PC-9 (cell line): ENCODE measurements around the gene SPINK13. TPM values are rescaled to one million over a fixed set of nuclear protein-coding genes. Genes with fewer than 3 reads are reported as not detected.

Experiments used
- BruUV-seq: library from RNA; stranded (reverse); fragments of 400-500 nt; replicated peaks from 2 replicates; lab custom pipeline; 2021; lab: Mats Ljungman, UMichigan
- CTCF ChIA-PET: fragments of 300-600 bp; sonication (Branson Sonifier 250); formaldehyde crosslinking; loops from one replicate; lab custom pipeline; 2022; ENCODE audit warnings: antibody characterized with exemption; lab: Charles Lee
- POLR2A ChIA-PET: fragments of 300-600 bp; sonication (Branson Sonifier 250); formaldehyde crosslinking; loops from one replicate; lab custom pipeline; 2022; ENCODE audit warnings: antibody characterized with exemption; ENCODE audit not compliant: unreplicated experiment; lab: Charles Lee
- DNase-seq, 2 experiments: peaks; one replicate each; pipeline versions ENCODE4 v3.0.0 to v3.0.0-alpha.2; 2015 to 2022; ENCODE audit warnings: mixed read lengths in 1 of 2
- H2AFZ ChIP-seq: fragments of 200-600 bp; sonication (generic); 2 replicates; pipeline ENCODE4 v1.8.1; 2017; ENCODE audit warnings: antibody characterized with exemption
- H3F3A ChIP-seq: fragments of 200-600 bp; sonication (generic); 2 replicates; pipeline ENCODE4 v1.8.1; 2017; ENCODE audit warnings: antibody characterized with exemption, mild to moderate bottlenecking, low read depth; ENCODE audit not compliant: insufficient read depth
- H3K27ac ChIP-seq: fragments of 200-600 bp; sonication (generic); 2 replicates; pipeline ENCODE4 v1.6.1; 2016; ENCODE audit warnings: mixed run types
- H3K27me3 ChIP-seq: fragments of 200-600 bp; sonication (generic); 2 replicates; pipeline ENCODE4 v1.6.1; 2016; ENCODE audit warnings: low read depth, mixed run types; ENCODE audit not compliant: insufficient read depth
- H3K36me3 ChIP-seq: fragments of 200-600 bp; sonication (generic); 2 replicates; pipeline ENCODE4 v1.6.1; 2016; ENCODE audit warnings: low read depth, mixed run types
- H3K4me1 ChIP-seq: fragments of 200-600 bp; sonication (generic); replicated peaks from 2 replicates; pipeline ENCODE4 v1.6.1; 2016; ENCODE audit warnings: mixed run types; ENCODE audit not compliant: insufficient read depth
- H3K4me2 ChIP-seq: fragments of 200-600 bp; sonication (generic); 2 replicates; pipeline ENCODE4 v1.6.1; 2017; ENCODE audit warnings: mixed run types
- H3K4me3 ChIP-seq: fragments of 200-600 bp; sonication (generic); 2 replicates; pipeline ENCODE4 v1.6.1; 2016; ENCODE audit warnings: mixed run types
- H3K79me2 ChIP-seq: fragments of 200-600 bp; sonication (generic); 2 replicates; pipeline ENCODE4 v1.6.1; 2017; ENCODE audit warnings: low read depth, mixed run types
- H3K9me2 ChIP-seq: fragments of 200-600 bp; sonication (generic); 2 replicates; pipeline ENCODE4 v1.8.1; 2017; ENCODE audit warnings: mild to moderate bottlenecking; ENCODE audit not compliant: insufficient read depth
- H3K9me3 ChIP-seq: fragments of 200-600 bp; sonication (generic); 2 replicates; pipeline ENCODE4 v1.8.1; 2016; ENCODE audit warnings: low read depth; ENCODE audit not compliant: insufficient read depth
- H4K20me1 ChIP-seq: fragments of 200-600 bp; sonication (generic); 2 replicates; pipeline ENCODE4 v1.8.1; 2017; ENCODE audit not compliant: insufficient read depth
- EZH2 ChIP-seq: fragments of 200-600 bp; sonication (generic); IDR thresholded peaks from 2 replicates; pipeline ENCODE4 v1.8.0; 2017; ENCODE audit warnings: antibody characterized with exemption, low read depth
- intact Hi-C: fragments of 100-400 bp; cut with micrococcal nuclease; formaldehyde crosslinking; loops from one replicate; pipeline ENCODE4 v1.10.0; 2022; ENCODE audit not compliant: unreplicated experiment
- total RNA-seq: library from RNA; stranded (reverse); gene quantifications from 2 replicates; pipeline ENCODE4 v1.2.3, GENCODE V29; 2021
- TF ChIP-seq, protein P1 (sequence below): fragments of 200-600 bp; sonication (generic); conservative IDR thresholded peaks from 2 replicates; pipeline ENCODE4 v1.6.1; 2017; ENCODE audit warnings: mixed run types, antibody characterized with exemption, mild to moderate bottlenecking, moderate library complexity

SPINK13 gene
- total RNA-seq, 1 experiment from 2014 or later, result not detected

DNA sequence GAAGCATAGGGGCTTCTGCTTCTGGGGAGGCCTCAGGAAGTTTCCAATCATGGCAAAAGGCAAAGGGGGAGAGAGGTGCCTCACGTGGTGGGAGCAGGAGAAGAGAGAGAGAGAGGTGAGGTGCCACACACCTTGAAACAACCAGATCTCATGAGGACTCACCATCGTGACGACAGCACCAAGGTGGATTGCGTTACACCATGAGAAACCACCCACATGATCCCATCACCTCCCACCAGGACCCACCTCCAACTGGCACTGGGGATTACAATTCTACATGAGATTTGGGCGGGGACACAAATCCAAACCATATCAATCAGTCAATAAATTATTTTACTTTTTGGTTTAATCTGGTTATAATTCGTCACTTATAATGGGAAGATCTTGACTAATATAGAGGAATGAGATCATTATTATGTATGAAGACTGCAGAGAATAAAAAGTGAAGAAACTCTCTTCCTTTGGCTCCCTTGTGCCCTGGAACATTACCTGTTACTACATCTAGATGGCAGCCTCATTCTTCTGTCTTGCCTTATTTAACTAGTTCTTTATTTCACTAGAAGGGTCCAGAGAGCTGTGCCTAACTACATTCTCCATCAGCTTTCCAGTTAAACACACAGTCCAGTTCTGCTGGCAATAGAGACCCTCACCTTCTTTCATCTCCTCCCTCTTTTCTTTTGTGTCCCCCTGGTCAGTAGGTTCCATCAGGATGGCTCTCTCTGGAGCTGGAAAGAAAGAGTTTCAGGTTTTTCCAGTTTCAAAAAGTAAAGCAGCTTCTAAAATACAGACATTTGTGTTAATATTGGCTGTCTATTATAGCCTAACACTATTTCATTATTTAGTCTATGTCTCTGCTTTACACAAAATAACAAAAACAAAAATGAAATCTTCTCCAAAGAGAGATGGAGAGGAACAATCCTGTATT, 21.9 kb downstream of the SPINK13 start:
- no peaks in the 10 kb centered on the region for H3K9me3 ChIP-seq
- no peak for DNase-seq
- intact Hi-C loops, result loop anchor here (1.0 to 5.0 kb wide), 3 partner anchors 62 to 438 kb away; no protein-coding TSS in a partner anchor

DNA sequence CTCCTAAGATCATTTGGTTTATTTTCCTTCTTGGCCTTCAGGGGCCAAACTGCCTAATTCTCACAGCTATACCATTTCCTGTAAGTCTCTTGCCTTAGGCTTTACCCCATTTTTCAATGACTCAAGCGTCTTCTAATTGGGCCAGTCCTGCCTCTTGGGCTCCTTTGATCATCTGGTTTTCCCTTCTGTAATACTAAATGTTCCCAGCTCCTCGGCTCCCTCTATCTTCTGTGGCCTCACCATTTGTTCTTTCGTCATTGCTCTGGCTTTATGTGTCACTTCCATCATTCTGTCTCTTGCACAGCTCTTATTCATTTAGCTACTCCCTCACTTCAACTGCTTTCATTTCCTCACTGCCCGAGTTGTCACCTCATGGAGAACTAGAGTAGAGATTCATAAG, 29.1 kb downstream of the SPINK13 start:
- H3K4me1 ChIP-seq, result no peaks in the 10 kb centered on the region
- ChIA-PET POLR2A (no interaction called here), CTCF (no interaction called here)
- no peak overlapping the region for H3K4me3 ChIP-seq
- no peak for TF ChIP-seq EZH2
- TF ChIP-seq, protein P1, sequence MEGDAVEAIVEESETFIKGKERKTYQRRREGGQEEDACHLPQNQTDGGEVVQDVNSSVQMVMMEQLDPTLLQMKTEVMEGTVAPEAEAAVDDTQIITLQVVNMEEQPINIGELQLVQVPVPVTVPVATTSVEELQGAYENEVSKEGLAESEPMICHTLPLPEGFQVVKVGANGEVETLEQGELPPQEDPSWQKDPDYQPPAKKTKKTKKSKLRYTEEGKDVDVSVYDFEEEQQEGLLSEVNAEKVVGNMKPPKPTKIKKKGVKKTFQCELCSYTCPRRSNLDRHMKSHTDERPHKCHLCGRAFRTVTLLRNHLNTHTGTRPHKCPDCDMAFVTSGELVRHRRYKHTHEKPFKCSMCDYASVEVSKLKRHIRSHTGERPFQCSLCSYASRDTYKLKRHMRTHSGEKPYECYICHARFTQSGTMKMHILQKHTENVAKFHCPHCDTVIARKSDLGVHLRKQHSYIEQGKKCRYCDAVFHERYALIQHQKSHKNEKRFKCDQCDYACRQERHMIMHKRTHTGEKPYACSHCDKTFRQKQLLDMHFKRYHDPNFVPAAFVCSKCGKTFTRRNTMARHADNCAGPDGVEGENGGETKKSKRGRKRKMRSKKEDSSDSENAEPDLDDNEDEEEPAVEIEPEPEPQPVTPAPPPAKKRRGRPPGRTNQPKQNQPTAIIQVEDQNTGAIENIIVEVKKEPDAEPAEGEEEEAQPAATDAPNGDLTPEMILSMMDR, result no peak
- no peaks in the 10 kb centered on the region; the same call in 1 of the 2 replicates for H4K20me1 ChIP-seq
- H3K4me2 ChIP-seq, result no peak overlapping the region
- no peak for DNase-seq
- H3K27ac ChIP-seq, result no peak overlapping the region
- H3F3A ChIP-seq, result no peaks in the 10 kb centered on the region
- intact Hi-C loops, result no loop called here
- H3K27me3 ChIP-seq, result no peaks in the 10 kb centered on the region
- no peaks in the 10 kb centered on the region for H3K36me3 ChIP-seq
- H3K9me2 ChIP-seq, result no peaks in the 10 kb centered on the region
- no TSS peak for BruUV-seq
- no peaks in the 10 kb centered on the region for H3K79me2 ChIP-seq
- no peak overlapping the region for H2AFZ ChIP-seq
- H3K9me3 ChIP-seq, result no peaks in the 10 kb centered on the region; the same call in 1 of the 2 replicates

More for the DNA sequence above, 21.9 kb downstream of the SPINK13 start:
- no peak overlapping the region for H2AFZ ChIP-seq
- no peaks in the 10 kb centered on the region for H3K27me3 ChIP-seq
- no peak overlapping the region for H3K4me2 ChIP-seq
- H3K9me2 ChIP-seq, result no peaks in the 10 kb centered on the region
- H3K36me3 ChIP-seq, result no peaks in the 10 kb centered on the region
- no peak overlapping the region for H3K4me3 ChIP-seq
- H3K79me2 ChIP-seq, result no peaks in the 10 kb centered on the region
- no peaks in the 10 kb centered on the region for H4K20me1 ChIP-seq
- BruUV-seq, result no TSS peak
- no peak overlapping the region for H3K27ac ChIP-seq
- CTCF ChIA-PET, result interaction anchor here (0.5 to 1.4 kb wide), 5 partner anchors 92 to 1444 kb away, joined by 3 to 10 read pairs (median 5); no protein-coding TSS in a partner anchor
- no peaks in the 10 kb centered on the region for H3K4me1 ChIP-seq
- H3F3A ChIP-seq, result no peaks in the 10 kb centered on the region
- TF ChIP-seq EZH2, result no peak
- TF ChIP-seq, protein P1, result peak; percentile 68
- POLR2A ChIA-PET, result no interaction called here

DNA sequence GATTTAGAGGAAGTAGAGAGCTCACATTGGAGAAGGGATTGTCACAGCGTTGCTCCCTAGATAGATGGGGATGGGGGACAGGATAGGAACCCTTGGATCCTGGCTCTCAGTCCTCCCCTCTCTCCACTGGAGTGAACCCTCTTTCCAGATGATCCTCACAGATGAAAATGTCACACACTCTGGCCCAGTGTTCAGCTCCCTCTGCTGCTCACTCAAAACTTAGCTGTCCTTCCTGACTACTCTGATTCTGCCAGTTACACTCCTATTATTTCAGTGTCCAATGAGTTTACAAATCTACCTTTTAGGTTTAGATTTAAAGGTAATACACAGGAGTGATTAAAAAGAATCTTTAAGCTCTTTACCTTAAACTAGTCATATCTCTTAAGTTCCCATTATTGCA, 37.9 kb downstream of the SPINK13 start:
- no peak for DNase-seq
- no peaks in the 10 kb centered on the region for H3K9me3 ChIP-seq
- intact Hi-C loops, result no loop called here
- no peaks in the 10 kb centered on the region for H3K36me3 ChIP-seq
- BruUV-seq, result no TSS peak
- H3K4me3 ChIP-seq, result no peak overlapping the region
- no peak overlapping the region for H2AFZ ChIP-seq
- no peak for TF ChIP-seq EZH2
- TF ChIP-seq, protein P1, result no peak
- POLR2A ChIA-PET, result no interaction called here
- no peak overlapping the region for H3K4me2 ChIP-seq
- H3K27ac ChIP-seq, result no peak overlapping the region
- H3K79me2 ChIP-seq, result no peaks in the 10 kb centered on the region
- H3K27me3 ChIP-seq, result no peaks in the 10 kb centered on the region
- H3F3A ChIP-seq, result no peaks in the 10 kb centered on the region
- no peaks in the 10 kb centered on the region for H3K9me2 ChIP-seq
- H3K4me1 ChIP-seq, result no peaks in the 10 kb centered on the region
- no peaks in the 10 kb centered on the region; the same call in 1 of the 2 replicates for H4K20me1 ChIP-seq
- CTCF ChIA-PET, result no interaction called here
